Activated naive CD8-positive, alpha-beta T cell (primary cell): Measurements from ENCODE around the gene GJD4.

ENCODE experiments used
- H3K27ac Mint-ChIP-seq: one replicate; pipeline ENCODE4 v1.8.0; 2021; ENCODE audit warnings: mixed read lengths
- H3K27me3 Mint-ChIP-seq: one replicate; pipeline ENCODE4 v1.8.0; 2021; ENCODE audit warnings: mixed read lengths
- H3K36me3 Mint-ChIP-seq: one replicate; pipeline ENCODE4 v1.8.0; 2021; ENCODE audit warnings: mixed read lengths
- H3K4me1 Mint-ChIP-seq: one replicate; pipeline ENCODE4 v1.8.0; 2021; ENCODE audit warnings: low read depth, mixed read lengths
- H3K4me3 Mint-ChIP-seq: one replicate; pipeline ENCODE4 v1.8.0; 2021; ENCODE audit warnings: mild to moderate bottlenecking, mixed read lengths
- H3K9me3 Mint-ChIP-seq: one replicate; pipeline ENCODE4 v1.8.0; 2021; ENCODE audit warnings: low read depth, mixed read lengths

GJD4 gene, protein sequence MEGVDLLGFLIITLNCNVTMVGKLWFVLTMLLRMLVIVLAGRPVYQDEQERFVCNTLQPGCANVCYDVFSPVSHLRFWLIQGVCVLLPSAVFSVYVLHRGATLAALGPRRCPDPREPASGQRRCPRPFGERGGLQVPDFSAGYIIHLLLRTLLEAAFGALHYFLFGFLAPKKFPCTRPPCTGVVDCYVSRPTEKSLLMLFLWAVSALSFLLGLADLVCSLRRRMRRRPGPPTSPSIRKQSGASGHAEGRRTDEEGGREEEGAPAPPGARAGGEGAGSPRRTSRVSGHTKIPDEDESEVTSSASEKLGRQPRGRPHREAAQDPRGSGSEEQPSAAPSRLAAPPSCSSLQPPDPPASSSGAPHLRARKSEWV

DNA sequence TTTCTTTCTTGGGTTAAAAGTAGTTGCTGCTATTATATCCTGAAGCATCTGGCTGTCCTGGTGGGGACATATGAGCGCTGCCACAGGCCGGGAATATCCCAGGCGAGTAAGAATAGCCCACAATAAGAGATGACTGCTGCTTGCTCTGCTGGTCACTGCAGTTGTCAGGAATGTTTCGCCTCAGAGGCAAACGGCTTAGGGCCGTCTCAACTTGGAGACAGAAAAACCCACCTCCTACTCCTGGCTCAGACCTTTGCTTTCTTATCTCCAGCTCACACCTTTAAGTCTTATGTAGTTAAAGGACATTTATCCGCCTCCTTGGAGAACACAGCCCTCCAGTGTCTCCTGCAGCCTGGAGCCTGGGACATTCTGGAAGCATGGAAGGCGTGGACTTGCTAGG, at the start of gene GJD4:
GJD4 (plus strand) TSS at position 151 of the 400 bp plus-strand sequence; CDS start at position 378, 227 bp downstream.
- H3K9me3 Mint-ChIP-seq: peaks cover 5% of the 10 kb centered on the region
- peaks cover 4% of the 10 kb centered on the region for H3K4me1 Mint-ChIP-seq
- no peak within 1 kb of the TSS for H3K4me3 Mint-ChIP-seq
- no peaks in the 10 kb centered on the region for H3K36me3 Mint-ChIP-seq
- no peak within 1 kb of the TSS for H3K27ac Mint-ChIP-seq
- peaks cover 27% of the 10 kb centered on the region for H3K27me3 Mint-ChIP-seq

GRCh38 chr10:35555962-35556930, 48.9 kb upstream of the GJD4 start:
- Mint-ChIP-seq H3K4me3 (no peak overlapping the region), H3K36me3 (peaks cover 5% of the 10 kb centered on the region), H3K4me1 (peaks cover 2% of the 10 kb centered on the region), H3K27me3 (no peaks in the 10 kb centered on the region), H3K27ac (no peak overlapping the region), H3K9me3 (no peaks in the 10 kb centered on the region)

- no peak overlapping the region for H3K27ac Mint-ChIP-seq
- peaks cover 3% of the 10 kb centered on the region for H3K4me1 Mint-ChIP-seq
- H3K9me3 Mint-ChIP-seq: no peaks in the 10 kb centered on the region
- peaks cover 11% of the 10 kb centered on the region for H3K36me3 Mint-ChIP-seq
- no peaks in the 10 kb centered on the region for H3K27me3 Mint-ChIP-seq
- H3K4me3 Mint-ChIP-seq: no peak overlapping the region
Observed at GRCh38 chr10:35558276-35558675, 46.9 kb upstream of the GJD4 start.

DNA sequence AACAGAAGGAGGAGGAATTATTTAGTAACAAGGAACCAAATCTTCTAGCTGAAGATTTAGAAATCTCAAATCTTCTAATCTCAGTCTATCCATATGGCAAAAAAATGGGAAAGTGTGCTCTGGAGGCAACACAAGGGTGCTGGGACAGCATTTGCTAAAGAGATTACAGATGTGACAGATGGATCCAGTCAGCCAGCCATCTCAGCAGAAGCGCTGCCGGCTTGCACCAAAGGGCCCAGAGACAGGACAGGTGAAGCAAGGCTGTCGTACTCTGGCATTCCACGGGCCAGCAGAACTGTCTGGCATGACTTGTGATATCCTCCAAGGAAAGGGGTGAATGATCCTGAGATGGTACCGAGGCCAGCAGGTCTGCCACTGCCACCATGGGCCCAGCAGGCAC, 45.7 kb upstream of the GJD4 start:
- H3K27me3 Mint-ChIP-seq: no peaks in the 10 kb centered on the region
- H3K9me3 Mint-ChIP-seq: no peaks in the 10 kb centered on the region
- H3K4me1 Mint-ChIP-seq: peaks cover 6% of the 10 kb centered on the region
- H3K4me3 Mint-ChIP-seq: no peak overlapping the region
- peaks cover 12% of the 10 kb centered on the region for H3K36me3 Mint-ChIP-seq
- H3K27ac Mint-ChIP-seq: peak overlapping the region; percentile 30

- Mint-ChIP-seq H3K27me3 (no peaks in the 10 kb centered on the region), H3K4me3 (no peak overlapping the region), H3K4me1 (peaks cover 6% of the 10 kb centered on the region), H3K36me3 (peaks cover 15% of the 10 kb centered on the region), H3K27ac (no peak overlapping the region), H3K9me3 (no peaks in the 10 kb centered on the region)
Observed at GRCh38 chr10:35561715-35562114, 43.4 kb upstream of the GJD4 start.

DNA sequence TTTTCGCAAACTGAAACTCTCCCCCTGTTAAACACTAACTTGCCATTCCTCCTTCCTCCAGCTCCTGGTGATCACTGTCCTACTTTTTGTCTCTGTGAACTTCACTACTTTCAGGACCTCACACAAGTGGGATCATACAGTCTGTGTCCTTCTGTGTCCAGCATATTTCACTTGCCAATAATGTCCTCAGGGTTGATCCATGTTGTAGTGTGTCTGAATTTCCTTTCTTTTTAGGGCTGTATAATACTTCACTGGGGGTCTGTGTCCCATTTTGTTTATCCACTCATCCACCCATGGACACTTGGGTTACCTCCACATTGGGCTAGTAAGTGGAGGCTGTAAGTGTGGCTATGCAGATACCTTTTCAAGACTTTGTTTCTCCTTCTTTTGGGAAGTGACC, 42.7 kb upstream of the GJD4 start:
- Mint-ChIP-seq H3K27me3 (no peaks in the 10 kb centered on the region), H3K36me3 (peaks cover 16% of the 10 kb centered on the region), H3K4me1 (peaks cover 6% of the 10 kb centered on the region)

GRCh38 chr10:35563261-35563891, 41.8 kb upstream of the GJD4 start:
- H3K27ac Mint-ChIP-seq: no peak overlapping the region

More for the DNA sequence above, 42.7 kb upstream of the GJD4 start:
- Mint-ChIP-seq H3K27ac (peak overlapping the region; percentile 43), H3K4me3 (no peak overlapping the region), H3K9me3 (no peaks in the 10 kb centered on the region)

DNA sequence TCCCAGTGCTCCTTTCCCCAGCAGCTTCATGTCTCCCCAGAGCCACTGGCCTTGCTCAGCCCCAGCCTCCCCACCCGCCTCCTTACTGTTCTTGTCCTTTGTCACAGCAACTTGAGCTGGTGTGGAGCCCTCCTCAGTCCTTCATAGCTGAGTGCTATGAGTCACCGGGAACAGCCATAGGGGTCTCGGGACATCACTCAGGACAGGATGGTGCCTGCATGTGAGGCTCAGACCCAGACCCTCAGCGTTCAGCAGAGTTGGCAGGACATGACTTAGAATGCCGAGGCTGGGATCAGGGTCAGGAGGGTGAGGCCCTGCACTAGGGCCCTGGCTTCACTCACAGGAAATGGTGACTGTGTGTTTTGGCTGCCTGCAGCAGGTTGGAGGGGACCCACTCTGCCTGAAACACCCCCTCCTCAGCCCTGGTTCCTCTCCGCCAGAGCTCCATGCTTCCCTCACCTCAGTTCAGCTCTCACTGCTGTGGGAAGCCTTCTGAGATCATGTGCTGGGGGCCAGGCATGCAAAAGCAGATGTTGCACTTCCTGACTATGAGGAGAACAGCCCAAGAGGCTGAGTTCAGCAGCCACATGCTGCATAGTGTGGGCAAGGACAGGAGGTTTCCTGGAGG, 40.7 kb upstream of the GJD4 start:
- no peaks in the 10 kb centered on the region for H3K27me3 Mint-ChIP-seq

More at GRCh38 chr10:35563261-35563891, 41.8 kb upstream of the GJD4 start:
- peaks cover 16% of the 10 kb centered on the region for H3K36me3 Mint-ChIP-seq
- no peaks in the 10 kb centered on the region for H3K9me3 Mint-ChIP-seq
- H3K4me1 Mint-ChIP-seq: peaks cover 6% of the 10 kb centered on the region
- H3K27me3 Mint-ChIP-seq: no peaks in the 10 kb centered on the region
- no peak overlapping the region for H3K4me3 Mint-ChIP-seq

DNA sequence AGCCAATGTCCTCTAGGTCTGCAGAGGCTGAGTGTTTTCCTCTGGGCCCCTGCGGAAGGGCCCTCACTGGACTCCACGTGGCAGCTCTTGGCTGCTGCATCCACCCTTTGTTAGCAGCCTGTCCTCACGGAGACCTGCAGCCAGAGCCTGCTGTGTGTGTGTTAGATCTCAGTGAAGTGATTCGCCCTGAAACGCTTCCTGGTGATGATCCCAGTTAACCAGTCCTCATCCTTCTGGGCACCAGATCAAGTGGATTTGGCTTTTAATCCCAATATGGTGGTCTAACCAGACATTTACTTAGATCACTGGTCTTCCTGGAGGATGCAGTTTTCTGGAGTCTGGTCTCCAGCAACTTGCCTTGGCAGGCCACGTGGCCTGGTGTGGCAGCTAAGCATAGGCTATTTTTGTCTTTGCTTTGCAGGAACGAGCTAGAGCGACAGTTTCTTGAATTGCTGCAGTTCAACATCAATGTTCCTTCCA, 39.5 kb upstream of the GJD4 start:
- Mint-ChIP-seq H3K4me1 (peaks cover 6% of the 10 kb centered on the region), H3K4me3 (no peak overlapping the region), H3K27me3 (no peaks in the 10 kb centered on the region), H3K27ac (no peak overlapping the region), H3K9me3 (no peaks in the 10 kb centered on the region), H3K36me3 (peaks cover 17% of the 10 kb centered on the region)

More for the DNA sequence above, 40.7 kb upstream of the GJD4 start:
- no peak overlapping the region for H3K4me3 Mint-ChIP-seq
- peaks cover 13% of the 10 kb centered on the region for H3K36me3 Mint-ChIP-seq
- H3K4me1 Mint-ChIP-seq: peaks cover 6% of the 10 kb centered on the region
- peak overlapping the region; percentile 34 for H3K27ac Mint-ChIP-seq
- H3K9me3 Mint-ChIP-seq: no peaks in the 10 kb centered on the region

DNA sequence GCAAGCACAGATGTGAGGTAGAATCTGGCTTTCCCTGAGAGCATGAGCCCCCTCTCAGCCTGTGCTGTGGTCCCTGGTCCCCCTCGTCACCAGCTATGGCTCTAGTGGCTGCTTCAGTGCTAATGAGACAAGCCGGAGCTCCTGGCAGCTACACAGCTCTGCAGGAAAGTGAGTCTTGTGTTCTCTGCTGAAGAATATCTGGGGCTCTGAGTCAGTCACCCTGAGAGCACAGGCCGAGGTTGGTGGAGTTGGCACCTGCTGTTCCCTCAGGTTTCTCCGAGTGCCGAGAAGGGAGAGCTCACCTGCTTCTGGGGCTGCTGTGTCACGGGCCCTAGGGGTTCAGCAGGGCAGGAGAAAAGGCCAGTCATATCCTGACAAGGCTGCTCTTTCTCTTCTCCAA, 37.2 kb upstream of the GJD4 start:
- H3K36me3 Mint-ChIP-seq: peaks cover 20% of the 10 kb centered on the region
- no peaks in the 10 kb centered on the region for H3K9me3 Mint-ChIP-seq
- H3K4me1 Mint-ChIP-seq: peaks cover 6% of the 10 kb centered on the region
- H3K27ac Mint-ChIP-seq: no peak overlapping the region
- H3K27me3 Mint-ChIP-seq: no peaks in the 10 kb centered on the region
- H3K4me3 Mint-ChIP-seq: no peak overlapping the region

GRCh38 chr10:35568483-35569015, 36.6 kb upstream of the GJD4 start:
- peaks cover 3% of the 10 kb centered on the region for H3K4me1 Mint-ChIP-seq
- H3K4me3 Mint-ChIP-seq: no peak overlapping the region
- peak overlapping the region; percentile 22 for H3K27ac Mint-ChIP-seq
- H3K36me3 Mint-ChIP-seq: peaks cover 18% of the 10 kb centered on the region
- H3K27me3 Mint-ChIP-seq: no peaks in the 10 kb centered on the region
- no peaks in the 10 kb centered on the region for H3K9me3 Mint-ChIP-seq

DNA sequence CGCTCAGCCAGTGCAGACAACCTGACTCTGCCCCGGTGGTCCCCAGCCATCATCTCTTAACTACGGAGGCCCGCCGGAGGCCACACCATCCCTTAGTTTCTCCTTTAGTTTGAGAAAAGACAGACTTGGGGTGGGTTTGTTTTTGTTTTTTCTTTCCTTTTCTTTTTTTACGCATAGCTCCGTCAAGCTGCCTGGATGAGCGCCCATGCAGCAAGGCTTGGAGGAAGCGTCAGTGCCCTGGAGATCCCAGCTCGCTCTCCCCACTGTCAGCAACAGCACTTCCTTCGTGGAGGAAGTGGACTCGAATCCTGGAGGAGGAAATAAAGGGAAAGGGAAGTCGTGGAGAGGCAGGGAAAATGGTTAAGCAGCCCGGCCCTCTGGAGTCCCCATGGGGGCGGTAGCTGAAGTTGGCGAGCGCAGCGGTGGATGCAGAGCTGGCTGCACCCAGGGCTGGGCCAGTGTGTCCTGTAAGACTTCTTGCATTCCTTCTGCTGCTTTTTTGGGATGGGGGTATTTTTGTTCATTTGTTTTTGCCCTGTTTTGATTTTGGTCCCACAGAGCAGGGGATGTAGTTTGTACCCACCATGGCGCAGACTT, 35.9 kb upstream of the GJD4 start:
- H3K9me3 Mint-ChIP-seq: no peaks in the 10 kb centered on the region
- H3K4me3 Mint-ChIP-seq: no peak overlapping the region
- no peaks in the 10 kb centered on the region for H3K27me3 Mint-ChIP-seq
- H3K27ac Mint-ChIP-seq: no peak overlapping the region
- peaks cover 22% of the 10 kb centered on the region for H3K36me3 Mint-ChIP-seq
- peaks cover 2% of the 10 kb centered on the region for H3K4me1 Mint-ChIP-seq

GRCh38 chr10:35569836-35570235, 35.3 kb upstream of the GJD4 start:
- no peak overlapping the region for H3K27ac Mint-ChIP-seq
- peaks cover 25% of the 10 kb centered on the region for H3K36me3 Mint-ChIP-seq
- no peaks in the 10 kb centered on the region for H3K4me1 Mint-ChIP-seq
- H3K4me3 Mint-ChIP-seq: no peak overlapping the region
- no peaks in the 10 kb centered on the region for H3K27me3 Mint-ChIP-seq
- no peaks in the 10 kb centered on the region for H3K9me3 Mint-ChIP-seq

GRCh38 chr10:35570397-35570796, 34.7 kb upstream of the GJD4 start:
- Mint-ChIP-seq H3K4me3 (no peak overlapping the region), H3K9me3 (peaks cover 3% of the 10 kb centered on the region), H3K36me3 (peaks cover 29% of the 10 kb centered on the region), H3K27ac (no peak overlapping the region), H3K4me1 (no peaks in the 10 kb centered on the region), H3K27me3 (no peaks in the 10 kb centered on the region)
